LNCAP (cell line): ENCODE measurements around the gene SPATA6L.

ENCODE experiments used
- TF ChIP-seq, protein P1 (sequence below): fragments of 450-650 bp; IDR thresholded peaks from 2 replicates; pipeline ENCODE4 v1.5.1; 2017; ENCODE audit warnings: mild to moderate bottlenecking

The SPATA6L gene

DNA sequence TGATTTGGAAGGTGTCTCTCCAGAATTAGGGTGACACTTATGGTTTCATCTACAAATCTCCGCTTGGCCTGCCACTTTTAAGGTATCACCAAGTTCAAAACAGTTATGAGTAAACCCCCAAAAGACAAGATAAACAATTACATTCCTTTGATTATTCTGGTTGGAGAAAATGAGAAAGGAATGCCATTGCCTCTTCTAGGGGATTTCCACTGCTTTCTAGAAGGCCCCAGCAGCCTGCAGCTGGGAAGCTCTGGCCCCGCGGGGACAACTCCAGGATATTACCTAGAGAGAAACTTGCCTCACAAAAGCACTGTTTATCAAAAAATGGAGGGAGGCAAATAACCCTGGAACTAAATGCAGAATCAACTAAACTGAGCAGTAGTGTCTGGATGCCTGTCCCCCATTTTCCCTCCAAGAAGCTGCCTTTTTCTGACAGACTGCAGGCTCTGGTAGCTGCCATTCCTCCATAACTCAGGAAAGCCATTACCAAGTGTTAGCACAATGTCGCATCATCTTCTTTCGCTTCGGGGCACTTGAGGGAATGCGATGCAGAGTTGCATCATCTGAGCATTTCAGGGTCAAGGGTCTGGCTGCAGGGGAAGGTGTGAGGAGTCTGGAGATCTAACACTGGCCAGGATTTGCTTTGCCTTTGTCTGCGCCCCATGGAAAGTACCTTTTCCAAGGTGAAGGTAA is 75.7 kb downstream of the SPATA6L start:
- TF ChIP-seq, protein P1, sequence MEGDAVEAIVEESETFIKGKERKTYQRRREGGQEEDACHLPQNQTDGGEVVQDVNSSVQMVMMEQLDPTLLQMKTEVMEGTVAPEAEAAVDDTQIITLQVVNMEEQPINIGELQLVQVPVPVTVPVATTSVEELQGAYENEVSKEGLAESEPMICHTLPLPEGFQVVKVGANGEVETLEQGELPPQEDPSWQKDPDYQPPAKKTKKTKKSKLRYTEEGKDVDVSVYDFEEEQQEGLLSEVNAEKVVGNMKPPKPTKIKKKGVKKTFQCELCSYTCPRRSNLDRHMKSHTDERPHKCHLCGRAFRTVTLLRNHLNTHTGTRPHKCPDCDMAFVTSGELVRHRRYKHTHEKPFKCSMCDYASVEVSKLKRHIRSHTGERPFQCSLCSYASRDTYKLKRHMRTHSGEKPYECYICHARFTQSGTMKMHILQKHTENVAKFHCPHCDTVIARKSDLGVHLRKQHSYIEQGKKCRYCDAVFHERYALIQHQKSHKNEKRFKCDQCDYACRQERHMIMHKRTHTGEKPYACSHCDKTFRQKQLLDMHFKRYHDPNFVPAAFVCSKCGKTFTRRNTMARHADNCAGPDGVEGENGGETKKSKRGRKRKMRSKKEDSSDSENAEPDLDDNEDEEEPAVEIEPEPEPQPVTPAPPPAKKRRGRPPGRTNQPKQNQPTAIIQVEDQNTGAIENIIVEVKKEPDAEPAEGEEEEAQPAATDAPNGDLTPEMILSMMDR, result no peak

DNA sequence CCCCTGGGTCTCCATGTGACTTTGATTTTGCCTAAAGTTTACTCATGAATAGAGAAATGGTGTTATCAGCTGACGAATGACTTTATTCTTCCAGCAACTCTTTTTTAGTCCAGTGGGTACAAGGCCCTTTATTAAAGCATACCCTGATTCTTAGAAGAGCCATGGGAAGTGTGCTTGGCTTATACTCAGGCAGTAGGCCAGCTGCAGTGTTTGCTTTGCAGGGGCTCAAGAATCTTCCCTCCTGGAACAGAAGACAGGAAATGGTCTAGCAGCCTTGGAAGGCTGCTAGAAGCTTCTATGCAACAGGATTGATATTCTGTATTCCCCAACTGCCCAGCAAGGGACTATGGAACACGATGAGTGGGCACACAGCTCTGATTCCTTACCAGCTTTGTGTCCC is 77.6 kb downstream of the SPATA6L start:
- TF ChIP-seq, protein P1, result no peak

DNA sequence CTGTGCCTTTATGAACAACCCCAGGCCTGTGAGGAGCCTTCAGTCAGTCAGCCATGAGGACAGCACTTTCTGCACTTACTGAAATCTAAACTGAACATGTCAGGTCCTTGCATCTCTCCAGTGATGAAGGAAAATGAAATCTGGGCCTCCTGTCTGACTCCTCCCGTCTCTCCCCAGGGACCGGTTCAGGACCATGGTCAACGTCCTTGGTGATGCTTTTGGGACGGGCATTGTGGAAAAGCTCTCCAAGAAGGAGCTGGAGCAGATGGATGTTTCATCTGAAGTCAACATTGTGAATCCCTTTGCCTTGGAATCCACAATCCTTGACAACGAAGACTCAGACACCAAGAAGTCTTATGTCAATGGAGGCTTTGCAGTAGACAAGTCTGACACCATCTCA is 81.1 kb downstream of the SPATA6L start:
- TF ChIP-seq, protein P1, result no peak

DNA sequence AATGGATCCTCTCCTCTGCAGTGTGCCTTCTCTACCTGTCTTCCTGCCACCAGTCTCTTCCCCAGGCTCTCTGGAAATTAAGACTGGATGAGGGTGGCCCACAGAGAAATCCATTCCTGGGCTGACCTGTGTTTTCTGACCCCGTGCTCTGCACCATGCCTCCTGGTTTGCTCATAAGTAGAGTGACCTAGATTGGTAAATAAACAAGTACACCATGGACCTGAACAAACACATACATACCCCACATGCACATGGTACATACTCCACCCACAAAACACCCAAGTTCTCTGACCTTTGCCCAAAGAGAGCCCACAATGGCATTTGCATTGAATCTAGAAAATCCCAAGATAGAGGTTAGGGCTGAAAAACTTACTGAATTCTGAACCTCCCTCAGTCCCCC is 81.6 kb downstream of the SPATA6L start:
- TF ChIP-seq, protein P1, result no peak

DNA sequence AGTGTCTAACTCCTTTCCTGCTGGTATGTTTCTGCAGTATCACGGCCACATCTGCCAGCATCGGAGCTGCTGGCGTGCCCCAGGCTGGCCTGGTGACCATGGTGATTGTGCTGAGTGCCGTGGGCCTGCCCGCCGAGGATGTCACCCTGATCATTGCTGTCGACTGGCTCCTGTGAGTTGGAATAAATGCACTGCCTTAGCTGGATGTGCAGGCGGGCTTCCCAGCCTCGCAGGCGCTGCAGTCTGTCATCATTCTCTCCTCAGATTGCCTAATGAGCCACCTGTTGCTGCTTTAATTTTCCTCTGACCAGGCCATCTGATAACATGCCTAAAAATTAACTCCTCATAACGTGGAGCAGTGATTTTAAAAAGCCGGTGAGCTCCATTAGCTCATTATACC is 83.3 kb downstream of the SPATA6L start:
- TF ChIP-seq, protein P1, result no peak

DNA sequence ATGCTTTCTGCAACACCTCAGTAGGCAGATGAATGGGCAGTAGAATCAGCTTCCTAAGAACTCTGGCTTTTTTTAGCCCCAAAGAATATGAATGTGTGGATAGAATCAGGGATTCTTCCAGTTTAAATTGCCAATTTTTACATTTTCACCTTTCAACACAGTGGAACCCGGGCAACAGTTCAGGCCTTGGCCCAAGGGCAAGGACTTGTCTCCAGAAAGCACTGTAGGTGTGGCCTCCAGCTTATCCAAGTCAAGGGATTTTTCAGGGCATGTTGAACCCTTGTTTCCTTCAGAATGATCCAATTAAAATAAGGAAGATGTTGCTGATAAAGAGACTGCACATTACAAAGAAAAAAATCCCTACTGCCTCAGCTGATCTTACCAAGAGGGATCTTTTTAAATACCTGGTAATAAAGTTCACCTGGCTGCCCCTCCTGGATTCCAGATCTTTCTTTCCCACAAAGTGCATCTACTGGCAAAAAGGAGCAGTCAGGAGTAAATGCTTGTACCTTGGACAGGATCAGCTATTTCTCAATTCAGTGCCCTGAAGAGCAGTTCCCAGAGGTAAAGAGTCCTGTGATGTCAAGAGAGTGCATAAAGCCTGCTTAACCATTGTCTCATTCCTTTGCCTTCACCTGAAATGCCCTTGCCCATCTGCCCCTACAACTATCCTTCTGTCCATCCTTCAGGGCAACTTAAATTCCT is 84.3 kb downstream of the SPATA6L start:
- TF ChIP-seq, protein P1, result no peak

DNA sequence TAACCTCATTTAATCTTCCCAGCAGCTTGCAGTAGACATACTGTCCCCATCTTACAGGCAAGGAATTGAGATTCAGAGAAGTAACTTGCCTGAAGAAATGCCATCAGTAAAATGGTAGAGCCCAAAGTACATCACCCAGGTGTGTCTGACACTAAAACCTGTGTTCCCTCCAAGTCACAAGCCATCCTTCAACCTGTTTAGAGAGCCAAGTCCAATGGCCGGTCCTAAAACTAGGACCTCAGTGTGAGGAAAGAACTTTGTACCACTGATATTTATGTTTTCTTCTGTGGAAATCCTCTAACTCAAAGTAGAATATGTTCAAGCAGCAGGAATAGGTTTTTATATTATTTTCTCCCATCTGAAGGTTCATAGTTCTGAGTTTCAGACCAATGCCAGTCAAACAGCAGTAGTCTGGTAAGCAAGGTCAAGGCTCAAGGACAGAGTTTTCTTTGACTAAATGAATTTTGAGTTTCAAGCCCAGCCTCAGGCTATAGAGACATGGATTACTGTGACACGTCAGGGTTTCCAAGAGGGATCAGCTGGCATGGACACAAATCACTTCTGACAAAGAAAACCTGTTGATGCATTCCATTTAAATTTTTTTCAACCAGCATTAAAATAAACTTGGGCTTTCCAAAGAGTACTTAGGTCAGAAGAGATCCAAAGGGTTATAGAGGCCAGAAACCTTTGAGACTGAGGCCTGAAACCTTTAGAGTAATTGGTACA is 85.1 kb downstream of the SPATA6L start:
- TF ChIP-seq, protein P1, result no peak
